Measurements from ENCODE around the gene ERGIC1. TPM values are rescaled to one million over a fixed set of nuclear protein-coding genes. Genes with fewer than 3 reads are reported as not detected.
A peak's percentile ranks its signal among the peaks of the same experiment; 100 is the strongest.

ERGIC1 gene
- total and polyA plus RNA-seq, 8 donors, result 54.8 to 101 (median 75.6) TPM

DNA sequence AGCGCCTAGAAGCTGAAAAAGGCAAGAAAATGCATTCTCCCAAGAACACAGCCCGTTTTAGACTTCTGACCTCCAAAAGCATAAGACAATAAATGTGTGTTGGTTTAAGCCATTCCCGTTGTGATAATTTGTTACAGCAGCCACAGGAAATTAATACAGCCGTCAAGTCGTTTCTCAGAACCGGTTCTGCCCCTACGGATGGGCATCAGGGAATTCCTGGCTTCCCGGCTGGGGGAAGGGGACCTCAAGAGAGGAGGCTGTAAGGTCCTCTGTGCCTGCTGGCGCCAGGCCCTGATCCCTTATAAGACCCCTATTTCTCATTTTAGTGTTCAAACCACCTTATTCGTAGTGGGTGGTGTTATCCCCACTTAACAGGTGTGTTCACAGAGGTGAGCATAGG lies 74.6 kb downstream of the ERGIC1 start:
- intact Hi-C loops (cut with DNase I), result loop anchor here in 1 of 3 donors (10.0 kb wide), 1 partner anchor 134 kb away; the partner anchor contains the start of gene DUSP1
- no peak for ATAC-seq
- Histone ChIP-seq H3K36me3 (peaks cover 0 to 12% (median 0%) of the 10 kb centered on the region in 3 donors), H3K4me1 (peaks cover 9 to 21% (median 17%) of the 10 kb centered on the region in 3 donors), H3K4me3 (no peak overlapping the region), H3K27ac (peak overlapping the region in 1 of 4 donors; percentile 37), H3K27me3 (no peaks in the 10 kb centered on the region), H3K9me3 (no peaks in the 10 kb centered on the region)
- TF ChIP-seq, protein P1, sequence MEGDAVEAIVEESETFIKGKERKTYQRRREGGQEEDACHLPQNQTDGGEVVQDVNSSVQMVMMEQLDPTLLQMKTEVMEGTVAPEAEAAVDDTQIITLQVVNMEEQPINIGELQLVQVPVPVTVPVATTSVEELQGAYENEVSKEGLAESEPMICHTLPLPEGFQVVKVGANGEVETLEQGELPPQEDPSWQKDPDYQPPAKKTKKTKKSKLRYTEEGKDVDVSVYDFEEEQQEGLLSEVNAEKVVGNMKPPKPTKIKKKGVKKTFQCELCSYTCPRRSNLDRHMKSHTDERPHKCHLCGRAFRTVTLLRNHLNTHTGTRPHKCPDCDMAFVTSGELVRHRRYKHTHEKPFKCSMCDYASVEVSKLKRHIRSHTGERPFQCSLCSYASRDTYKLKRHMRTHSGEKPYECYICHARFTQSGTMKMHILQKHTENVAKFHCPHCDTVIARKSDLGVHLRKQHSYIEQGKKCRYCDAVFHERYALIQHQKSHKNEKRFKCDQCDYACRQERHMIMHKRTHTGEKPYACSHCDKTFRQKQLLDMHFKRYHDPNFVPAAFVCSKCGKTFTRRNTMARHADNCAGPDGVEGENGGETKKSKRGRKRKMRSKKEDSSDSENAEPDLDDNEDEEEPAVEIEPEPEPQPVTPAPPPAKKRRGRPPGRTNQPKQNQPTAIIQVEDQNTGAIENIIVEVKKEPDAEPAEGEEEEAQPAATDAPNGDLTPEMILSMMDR (IDR thresholded peaks at IDR 0.05), result no peak
- FAIRE-seq, result no peak
- DNase-seq, result peak in 2 of 6 donors; percentile 31 to 32
- WGBS, 2 donors, result 66 to 74% methylated on average over 10 of the region's 10 CpGs

DNA sequence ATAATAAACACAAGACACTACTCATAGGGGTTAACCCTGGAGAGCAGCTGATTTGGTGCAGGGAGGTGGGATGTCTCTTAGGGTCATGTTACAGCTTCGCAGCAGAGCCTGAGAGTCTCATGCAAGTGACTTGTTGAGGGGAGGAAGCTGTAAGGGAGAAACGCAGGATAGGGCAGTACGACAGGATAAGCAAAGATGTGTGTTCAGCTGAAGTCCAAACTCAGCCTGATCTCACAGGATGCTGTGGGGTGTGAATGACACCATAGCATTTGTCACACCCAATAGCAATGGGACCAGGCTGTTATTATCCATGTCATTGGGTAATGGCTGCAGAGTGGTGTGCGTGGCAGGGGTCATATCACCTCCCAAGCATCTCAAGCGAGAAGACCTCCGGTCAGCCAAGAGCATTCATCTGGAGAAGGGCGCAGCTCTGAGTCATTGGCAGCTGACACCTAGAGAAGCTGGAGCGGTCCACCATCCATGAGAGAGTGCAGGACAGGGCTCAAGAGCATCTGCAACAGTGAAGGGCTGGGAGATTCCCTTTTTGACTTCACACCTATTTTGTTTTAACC lies 76.0 kb downstream of the ERGIC1 start:
- Histone ChIP-seq H3K27me3 (no peaks in the 10 kb centered on the region), H3K36me3 (peaks cover 0 to 19% (median 0%) of the 10 kb centered on the region in 3 donors), H3K4me1 (peaks cover 2 to 10% (median 9%) of the 10 kb centered on the region in 3 donors), H3K27ac (no peak overlapping the region), H3K4me3 (no peak overlapping the region), H3K9me3 (no peaks in the 10 kb centered on the region)
- no peak for FAIRE-seq
- no peak for ATAC-seq
- TF ChIP-seq, protein P1 (IDR thresholded peaks at IDR 0.05), result no peak
- intact Hi-C loops (cut with DNase I), result loop anchor here in 1 of 3 donors (10.0 kb wide), 1 partner anchor 135 kb away; the partner anchor contains the start of gene DUSP1
- WGBS, 2 donors, result 81 to 88% methylated on average over 8 of the region's 8 CpGs
- DNase-seq, result peak in 1 of 6 donors; percentile 11

DNA sequence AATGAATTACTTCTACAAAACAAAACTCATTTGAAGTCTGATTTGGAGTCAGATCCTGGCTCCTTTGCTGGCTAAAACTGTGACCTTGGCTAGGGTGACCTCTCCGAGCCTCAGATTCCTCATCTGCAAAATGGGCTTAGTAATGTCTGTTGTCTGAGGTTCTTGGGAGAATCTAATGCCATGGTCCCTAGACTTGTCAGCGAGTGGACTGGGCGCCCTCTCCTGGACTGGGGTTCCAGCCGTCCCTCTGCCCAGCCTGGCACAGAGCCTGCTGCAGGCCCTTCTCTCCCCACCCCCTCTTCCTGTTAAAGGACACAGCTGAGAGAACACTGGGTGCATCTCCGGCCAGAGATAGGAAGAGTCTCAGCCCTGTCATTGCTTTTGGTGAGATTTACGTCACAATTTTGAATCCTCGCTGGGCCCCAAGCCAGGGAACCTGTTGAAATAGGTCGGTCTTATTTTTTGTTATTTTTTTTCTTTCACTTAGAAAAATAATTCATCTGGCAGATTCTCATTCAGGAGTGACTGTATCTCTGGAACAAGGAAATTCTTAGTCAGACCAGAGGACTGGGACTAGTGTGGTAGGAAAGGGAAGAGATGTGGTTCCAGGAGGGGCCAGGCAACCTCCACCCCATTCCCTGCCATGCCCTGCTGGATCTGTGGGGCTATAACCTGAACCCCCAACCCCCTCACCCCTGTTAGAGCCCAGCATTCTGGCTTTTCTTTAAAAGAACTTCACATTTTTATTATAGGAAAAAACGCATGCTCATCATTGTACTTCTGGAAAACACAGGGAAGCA lies 77.0 kb downstream of the ERGIC1 start:
- intact Hi-C loops (cut with DNase I), result no loop called here
- Histone ChIP-seq H3K4me3 (no peak overlapping the region), H3K27ac (no peak overlapping the region), H3K9me3 (no peaks in the 10 kb centered on the region), H3K36me3 (peaks cover 0 to 29% (median 0%) of the 10 kb centered on the region in 3 donors), H3K27me3 (no peaks in the 10 kb centered on the region), H3K4me1 (peaks cover 0 to under 1% (median 0%) of the 10 kb centered on the region in 3 donors)
- FAIRE-seq, result no peak
- peak in 3 of 4 donors; percentile 54 to 70 (median 60) for ATAC-seq
- peak in 3 of 6 donors; percentile 37 to 52 (median 40) for DNase-seq
- TF ChIP-seq, protein P1 (IDR thresholded peaks at IDR 0.05), result no peak
- WGBS, 2 donors, result 74 to 77% methylated on average over 9 of the region's 9 CpGs

DNA sequence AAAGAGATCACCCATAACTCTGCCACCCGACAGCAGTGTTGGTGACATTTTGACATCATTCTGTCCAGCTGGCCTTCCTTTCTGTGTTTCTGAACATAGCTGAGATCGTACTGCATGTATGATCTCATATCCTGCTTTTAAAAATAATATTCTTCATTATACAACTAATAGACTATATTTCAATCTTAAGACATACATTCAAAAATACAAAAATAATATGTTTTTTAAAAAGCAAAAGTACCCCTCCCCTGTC lies 77.5 kb downstream of the ERGIC1 start:
- no peak overlapping the region for H3K4me3 ChIP-seq
- whole genome bisulfite sequencing, 2 donors, result 82 to 85% methylated on average over 2 of the region's 2 CpGs
- H3K9me3 ChIP-seq, result no peaks in the 10 kb centered on the region
- no peak overlapping the region for H3K27ac ChIP-seq
- FAIRE-seq, result no peak
- TF ChIP-seq, protein P1 (IDR thresholded peaks at IDR 0.05), result no peak
- DNase-seq, result no peak
- no peaks in the 10 kb centered on the region for H3K27me3 ChIP-seq
- H3K4me1 ChIP-seq, result no peaks in the 10 kb centered on the region
- peaks cover 0 to 34% (median 0%) of the 10 kb centered on the region in 3 donors for H3K36me3 ChIP-seq
- no peak for ATAC-seq
- intact Hi-C loops (cut with DNase I), result no loop called here

DNA sequence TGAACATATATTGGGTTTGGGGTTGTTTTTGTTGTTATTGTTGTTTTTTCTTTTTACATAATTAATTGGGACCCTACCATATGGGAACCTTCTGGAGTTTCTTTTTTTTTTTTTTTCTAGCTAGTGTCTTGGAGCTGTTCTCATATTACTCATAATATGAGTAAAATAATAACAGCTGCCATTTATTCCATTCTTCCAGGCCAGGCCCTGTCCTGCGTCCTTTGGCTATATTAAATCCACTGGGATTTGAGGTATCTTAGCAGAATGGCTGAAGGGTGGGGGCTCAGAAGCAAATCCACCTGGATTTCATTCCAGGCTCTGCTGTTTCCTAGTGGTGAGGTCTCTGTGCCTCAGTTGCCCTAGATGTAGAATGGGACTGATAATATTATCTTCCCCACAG lies 77.9 kb downstream of the ERGIC1 start:
- Histone ChIP-seq H3K27me3 (no peaks in the 10 kb centered on the region), H3K4me3 (no peak overlapping the region), H3K9me3 (no peaks in the 10 kb centered on the region), H3K27ac (no peak overlapping the region), H3K4me1 (no peaks in the 10 kb centered on the region), H3K36me3 (peaks cover 0 to 38% (median 0%) of the 10 kb centered on the region in 3 donors)
- TF ChIP-seq, protein P1 (IDR thresholded peaks at IDR 0.05), result no peak
- FAIRE-seq (no peak), DNase-seq (no peak), ATAC-seq (no peak)
- intact Hi-C loops (cut with DNase I), result no loop called here
- 92 to 100% methylated on average over 1 of the region's 1 CpG for WGBS, 2 donors
